Liver (tissue), 3 donors: Measurements from ENCODE around the gene MTA2.

Source experiments
- ATF3 ChIP-seq: IDR thresholded peaks from 2 replicates; pipeline ENCODE4 v1.6.1; 2016; ENCODE audit warnings: antibody characterized with exemption
- CTCF ChIP-seq: fragments of 150-350 bp; IDR thresholded peaks from 2 replicates; pipeline ENCODE4 v1.5.1; 2017; ENCODE audit warnings: improper control_type of control experiment, low read depth, low read length; ENCODE audit not compliant: missing input control
- FOXA1 ChIP-seq: IDR thresholded peaks from 2 replicates; pipeline ENCODE4 v1.6.1; 2016; ENCODE audit warnings: antibody characterized with exemption
- GABPA ChIP-seq, 2 donors: IDR thresholded peaks in 1 of 2; conservative IDR thresholded peaks in 1 of 2; 2 replicates each; pipeline ENCODE4 v1.6.1; 2016; ENCODE audit warnings: antibody characterized with exemption in 2 of 2, mild to moderate bottlenecking in 1 of 2, moderate library complexity in 1 of 2
- MAX ChIP-seq: IDR thresholded peaks from 2 replicates; pipeline ENCODE4 v1.6.1; 2016; ENCODE audit warnings: antibody characterized with exemption
- RAD21 ChIP-seq, 2 donors: IDR thresholded peaks; 2 replicates each; pipeline ENCODE4 v1.6.1; 2016; ENCODE audit warnings: antibody characterized with exemption in 2 of 2, mild to moderate bottlenecking in 2 of 2
- REST ChIP-seq: IDR thresholded peaks from 2 replicates; pipeline ENCODE4 v1.6.1; 2016; ENCODE audit warnings: antibody characterized with exemption, mild to moderate bottlenecking
- RXRA ChIP-seq, 2 donors: IDR thresholded peaks; 2 replicates each; pipeline ENCODE4 v1.6.1; 2017 to 2018; ENCODE audit warnings: antibody characterized with exemption in 2 of 2, mild to moderate bottlenecking in 1 of 2
- SP1 ChIP-seq: IDR thresholded peaks from 2 replicates; pipeline ENCODE4 v1.6.1; 2018; ENCODE audit warnings: antibody characterized with exemption, mild to moderate bottlenecking
- TAF1 ChIP-seq: conservative IDR thresholded peaks from 2 replicates; pipeline ENCODE4 v1.6.1; 2016; ENCODE audit warnings: antibody characterized with exemption, mild to moderate bottlenecking
- YY1 ChIP-seq: IDR thresholded peaks from 2 replicates; pipeline ENCODE4 v1.6.1; 2016; ENCODE audit warnings: antibody characterized with exemption, mild to moderate bottlenecking
- donor health status: healthy.
- donor health status: healthy.

GRCh38 chr11:62574363-62575071, 27.1 kb downstream of the MTA2 start:
- TF ChIP-seq RAD21 (IDR thresholded peaks at IDR 0.05) (no peak), MAX (no peak), SP1 (no peak), CTCF (no peak), GABPA (IDR thresholded peaks at IDR 0.05 in 1 of 2, conservative IDR thresholded peaks at IDR 0.05 in 1 of 2) (no peak), TAF1 (no peak), ATF3 (no peak), YY1 (no peak), REST (no peak), FOXA1 (no peak), RXRA (IDR thresholded peaks at IDR 0.05) (peak in 1 of 2 donors; percentile 6)
